HepG2 (cell line): ENCODE results near the gene SLC18A2. TPM values are rescaled to one million over a fixed set of nuclear protein-coding genes. Genes with fewer than 3 reads are reported as not detected.
A peak's percentile ranks its signal among the peaks of the same experiment; 100 is the strongest.

Experiments
- ATAC-seq: fragments of 200-7000 bp; cut with Tn5 transposase; 3 replicates; pipeline ENCODE4 v1.9.1; 2020; ENCODE audit warnings: mild to moderate bottlenecking, moderate library complexity
- BruUV-seq: library from RNA; stranded (reverse); fragments of 400-500 nt; replicated peaks from 2 replicates; lab custom pipeline; 2021; lab: Mats Ljungman, UMichigan
- CTCF ChIA-PET: fragments of 300-600 bp; formaldehyde crosslinking; extraction: SDS; loops from one replicate; lab custom pipeline; 2021; ENCODE audit warnings: low total read pairs, inconsistent platforms, low intra/inter-chr PET ratio; lab: Yijun Ruan, JAX
- POLR2A ChIA-PET: fragments of 350-600 bp; sonication (Branson Sonifier 250); formaldehyde crosslinking; loops from one replicate; lab custom pipeline; 2020; ENCODE audit warnings: antibody characterized with exemption, inconsistent platforms; lab: Yijun Ruan, JAX
- DNase-seq: peaks from one replicate; pipeline ENCODE4 v3.0.0-alpha.2; 2015; ENCODE audit warnings: low spot score
- FAIRE-seq: peaks from 3 replicates; lab custom pipeline; 2011; peaks lifted over from hg19 to GRCh38; lab: Jason Lieb, UNC
- H2AFZ ChIP-seq: one replicate; pipeline ENCODE4 v1.6.1; 2011; ENCODE audit warnings: low read length, inconsistent platforms
- H3K27ac ChIP-seq: fragments of 300-600 bp; 3 replicates; pipeline ENCODE4 v1.8.0; 2011; ENCODE audit warnings: mixed run types, mild to moderate bottlenecking, mixed read lengths, low read length, inconsistent platforms; ENCODE audit not compliant: insufficient read depth; ENCODE audit errors: extremely low read length
- H3K27me3 ChIP-seq, 2 experiments: fragments of 200-600 bp in 1 of 2; 2 replicates in 1 of 2; 3 replicates in 1 of 2; pipeline versions ENCODE4 v1.6.0 to v1.8.0; 2011; ENCODE audit warnings: low read length in 2 of 2, mild to moderate bottlenecking in 2 of 2, moderate library complexity in 2 of 2, inconsistent platforms in 1 of 2; ENCODE audit not compliant: insufficient read depth in 2 of 2, control insufficient read depth in 1 of 2
- H3K36me3 ChIP-seq, 2 experiments: fragments of 200-600 bp in 1 of 2; replicated peaks in 1 of 2; 2 replicates in 1 of 2; 3 replicates in 1 of 2; pipeline versions ENCODE4 v1.5.1 to v1.8.0; 2011; ENCODE audit warnings: low read length in 2 of 2, inconsistent platforms in 1 of 2; ENCODE audit not compliant: insufficient read depth in 2 of 2, control insufficient read depth in 1 of 2
- H3K4me1 ChIP-seq: 2 replicates; pipeline ENCODE4 v1.5.1; 2012; ENCODE audit warnings: low read length, inconsistent platforms; ENCODE audit not compliant: insufficient read depth
- H3K4me2 ChIP-seq: 2 replicates; pipeline ENCODE4 v1.6.0; 2011; ENCODE audit warnings: low read depth, low read length, inconsistent platforms
- H3K4me3 ChIP-seq, 3 experiments: fragments of 200-600 bp in 1 of 3; sonication (generic), shearing (Covaris generic) in 1 of 3; replicated peaks in 1 of 3; 2 replicates each; pipeline ENCODE4 v1.5.1; 2011 to 2016; ENCODE audit warnings: low read length in 3 of 3, inconsistent platforms in 2 of 3, low read depth in 2 of 3, mild to moderate bottlenecking in 2 of 3, control low read depth in 1 of 3, mixed read lengths in 1 of 3; ENCODE audit not compliant: insufficient read depth in 1 of 3
- H3K79me2 ChIP-seq: one replicate; pipeline ENCODE4 v1.6.1; 2011; ENCODE audit warnings: low read length, inconsistent platforms; ENCODE audit not compliant: insufficient read depth
- H3K9ac ChIP-seq: 2 replicates; pipeline ENCODE4 v1.6.0; 2011; ENCODE audit warnings: mild to moderate bottlenecking, low read depth, low read length, inconsistent platforms; ENCODE audit not compliant: insufficient read depth
- H3K9me3 ChIP-seq: 2 replicates; pipeline ENCODE4 v1.5.1; 2012; ENCODE audit warnings: mild to moderate bottlenecking, low read length
- H4K20me1 ChIP-seq: 2 replicates; pipeline ENCODE4 v1.6.0; 2011; ENCODE audit warnings: inconsistent platforms, mild to moderate bottlenecking, low read length, moderate library complexity; ENCODE audit not compliant: insufficient read depth
- GABPB1 ChIP-seq: IDR thresholded peaks from 2 replicates; pipeline ENCODE4 v1.6.1; 2016; ENCODE audit warnings: mild to moderate bottlenecking, missing genetic modification reagents, moderate library complexity, missing compliant biosample characterization
- HMGA1 ChIP-seq: sonication (generic); formaldehyde crosslinking; conservative IDR thresholded peaks from 2 replicates; pipeline ENCODE4 v1.4.0; 2020; ENCODE audit warnings: missing genetic modification reagents
- HNF4A ChIP-seq: sonication (generic); formaldehyde crosslinking; IDR thresholded peaks from 2 replicates; pipeline ENCODE4 v1.4.0; 2020; ENCODE audit warnings: missing genetic modification reagents
- POLR2AphosphoS5 ChIP-seq: IDR thresholded peaks from 2 replicates; pipeline ENCODE4 v1.6.1; 2012; ENCODE audit warnings: low read depth, low read length
- SALL2 ChIP-seq: sonication (generic); formaldehyde crosslinking; IDR thresholded peaks from 2 replicates; pipeline ENCODE4 v1.8.1; 2023; ENCODE audit warnings: mild to moderate bottlenecking, missing genetic modification reagents, inconsistent platforms
- SUZ12 ChIP-seq: fragments of 150-350 bp; IDR thresholded peaks from 2 replicates; pipeline ENCODE4 v1.6.1; 2014; ENCODE audit warnings: low read depth, low read length
- TCF12 ChIP-seq, 2 experiments: fragments of 450-650 bp in 1 of 2; sonication (generic) in 1 of 2; formaldehyde crosslinking in 1 of 2; IDR thresholded peaks; 2 replicates each; pipeline versions ENCODE4 v1.6.1 to v1.8.0; 2017 to 2022; ENCODE audit warnings: antibody characterized with exemption in 1 of 2, mild to moderate bottlenecking in 1 of 2, missing genetic modification reagents in 1 of 2, moderate library complexity in 1 of 2
- ZNF121 ChIP-seq: sonication (generic); formaldehyde crosslinking; IDR thresholded peaks from 2 replicates; pipeline ENCODE4 v1.5.0; 2020; ENCODE audit warnings: mild to moderate bottlenecking, missing genetic modification reagents
- ZNF292 ChIP-seq: sonication (generic); formaldehyde crosslinking; IDR thresholded peaks from 2 replicates; pipeline ENCODE4 v1.8.1; 2022; ENCODE audit warnings: mild to moderate bottlenecking, low read depth, missing genetic modification reagents, borderline replicate concordance
- ZNF691 ChIP-seq: sonication (generic); formaldehyde crosslinking; IDR thresholded peaks from 2 replicates; pipeline ENCODE4 v1.4.0; 2020; ENCODE audit warnings: missing genetic modification reagents, low read depth, mild to moderate bottlenecking, borderline replicate concordance
- ZNF839 ChIP-seq: sonication (generic); formaldehyde crosslinking; IDR thresholded peaks from 2 replicates; pipeline ENCODE4 v1.4.0; 2020; ENCODE audit warnings: missing genetic modification reagents, mild to moderate bottlenecking, borderline replicate concordance
- WGBS: methylation state at CpG from one replicate; pipeline ENCODE4 v1.1.6; 2017; ENCODE audit warnings: low lambda C conversion rate; 5-methylcytosine and 5-hydroxymethylcytosine counted together
- in situ Hi-C: cut with HindIII; loops from 2 replicates; pipeline ENCODE4 v1.10.0; 2017; ENCODE audit warnings: low pct_unique_long_range_greater_than_20kb; ENCODE audit not compliant: extremely low pct_ligation_motif_present
- intact Hi-C: fragments of 100-400 bp; cut with micrococcal nuclease; formaldehyde crosslinking; loops from one replicate; pipeline ENCODE4 v1.10.0; 2022; ENCODE audit not compliant: unreplicated experiment
- polyA plus RNA-seq, 8 experiments: library from polyadenylated mRNA; depleted of rRNA in 3 of 8; stranded (reverse) in 7 of 8; unstranded in 1 of 8; fragments of >200 nt; fragmentation: Illumina TruSeq in 4 of 8; extraction: Trizol in 4 of 8; gene quantifications; 2 replicates each; pipeline versions ENCODE4 v1.2.1 to v1.2.3, GENCODE V29; 2011 to 2016; ENCODE audit warnings: low read depth in 4 of 8, missing spikeins in 1 of 8, mixed read lengths in 1 of 8; ENCODE audit not compliant: insufficient read depth in 1 of 8
- total RNA-seq, 5 experiments: library from RNA; depleted of rRNA; stranded (reverse); fragments of >200 nt; fragmentation: Illumina TruSeq; extraction: Trizol; gene quantifications; 2 replicates each; pipeline ENCODE4 v1.2.3, GENCODE V29; 2016; ENCODE audit warnings: low read depth in 1 of 5
- TF ChIP-seq, protein P1 (sequence below): IDR thresholded peaks from 2 replicates; pipeline ENCODE4 v1.6.1; 2016; ENCODE audit warnings: mild to moderate bottlenecking
- TF ChIP-seq, protein P2 (sequence below): sonication (generic); formaldehyde crosslinking; IDR thresholded peaks from 2 replicates; pipeline ENCODE4 v1.5.0; 2020; ENCODE audit warnings: mild to moderate bottlenecking, missing genetic modification reagents

The SLC18A2 gene
- total and polyA plus RNA-seq, 2 of the 13 experiments (the other 11 are each of a cell fraction or from before 2014, with no cell fraction given), result not detected

DNA sequence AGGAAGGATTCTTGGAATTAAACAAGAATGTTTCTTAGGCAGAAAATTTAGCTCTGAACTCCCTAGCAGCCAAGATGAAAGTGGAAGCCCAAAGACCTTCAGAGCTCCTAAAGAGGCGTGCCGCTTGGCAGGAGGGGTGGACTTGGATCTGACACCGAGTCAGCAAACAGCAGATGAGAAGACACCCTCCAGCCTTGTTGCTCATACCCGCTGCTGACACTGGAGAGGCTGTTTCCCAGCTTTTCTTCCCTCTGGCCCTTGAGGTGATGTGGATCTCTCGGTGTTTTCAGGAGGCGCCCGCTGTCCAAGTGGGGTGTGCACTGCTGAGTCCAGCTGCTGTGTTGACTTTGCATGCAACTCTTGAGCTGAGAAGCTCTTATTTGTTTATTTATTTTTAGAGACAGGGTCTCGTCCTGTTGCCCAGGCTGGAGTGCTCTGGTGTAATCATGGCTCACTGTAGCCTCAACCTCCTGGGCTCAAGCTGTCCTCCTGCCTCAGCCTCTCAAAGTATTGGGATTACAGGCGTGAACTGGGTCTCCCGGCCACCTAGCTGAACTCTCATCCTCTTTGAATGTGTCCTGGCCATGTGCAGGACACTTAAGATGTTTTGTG is 21.5 kb downstream of the SLC18A2 start:
- POLR2A ChIA-PET, result no interaction called here
- Histone ChIP-seq H4K20me1 (no peaks in the 10 kb centered on the region), H3K9me3 (no peaks in the 10 kb centered on the region), H3K9ac (no peak overlapping the region), H3K4me3 (no peak overlapping the region), H3K27me3 (peaks cover 0 to 33% of the 10 kb centered on the region in 2 experiments; a peak in 2 of 5 replicates), H3K27ac (no peak overlapping the region), H3K79me2 (no peaks in the 10 kb centered on the region), H3K36me3 (no peaks in the 10 kb centered on the region), H3K4me1 (peaks cover 31% of the 10 kb centered on the region), H2AFZ (no peak overlapping the region), H3K4me2 (peak overlapping the region; percentile 61)
- 7% methylated on average over 2 of the region's 10 CpGs for WGBS
- FAIRE-seq, result peak; percentile 82
- ATAC-seq, result peak; percentile 93
- BruUV-seq, result no TSS peak
- in situ Hi-C loops, result no loop called here
- no peak for TF ChIP-seq TCF12 (IDR thresholded peaks at IDR 0.05)
- no peak for TF ChIP-seq TCF12 (CRISPR knock-in tag; IDR thresholded peaks at IDR 0.05)
- TF ChIP-seq, protein P1, sequence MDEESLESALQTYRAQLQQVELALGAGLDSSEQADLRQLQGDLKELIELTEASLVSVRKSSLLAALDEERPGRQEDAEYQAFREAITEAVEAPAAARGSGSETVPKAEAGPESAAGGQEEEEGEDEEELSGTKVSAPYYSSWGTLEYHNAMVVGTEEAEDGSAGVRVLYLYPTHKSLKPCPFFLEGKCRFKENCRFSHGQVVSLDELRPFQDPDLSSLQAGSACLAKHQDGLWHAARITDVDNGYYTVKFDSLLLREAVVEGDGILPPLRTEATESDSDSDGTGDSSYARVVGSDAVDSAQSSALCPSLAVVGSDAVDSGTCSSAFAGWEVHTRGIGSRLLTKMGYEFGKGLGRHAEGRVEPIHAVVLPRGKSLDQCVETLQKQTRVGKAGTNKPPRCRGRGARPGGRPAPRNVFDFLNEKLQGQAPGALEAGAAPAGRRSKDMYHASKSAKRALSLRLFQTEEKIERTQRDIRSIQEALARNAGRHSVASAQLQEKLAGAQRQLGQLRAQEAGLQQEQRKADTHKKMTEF (CRISPR knock-in tag), result no peak
- TF ChIP-seq ZNF839 (CRISPR knock-in tag), result no peak
- TF ChIP-seq ZNF292 (CRISPR knock-in tag), result peak; percentile 44; the same call in 1 of the 2 replicates
- peak; percentile 80 for TF ChIP-seq ZNF121 (CRISPR knock-in tag)
- TF ChIP-seq, protein P2, sequence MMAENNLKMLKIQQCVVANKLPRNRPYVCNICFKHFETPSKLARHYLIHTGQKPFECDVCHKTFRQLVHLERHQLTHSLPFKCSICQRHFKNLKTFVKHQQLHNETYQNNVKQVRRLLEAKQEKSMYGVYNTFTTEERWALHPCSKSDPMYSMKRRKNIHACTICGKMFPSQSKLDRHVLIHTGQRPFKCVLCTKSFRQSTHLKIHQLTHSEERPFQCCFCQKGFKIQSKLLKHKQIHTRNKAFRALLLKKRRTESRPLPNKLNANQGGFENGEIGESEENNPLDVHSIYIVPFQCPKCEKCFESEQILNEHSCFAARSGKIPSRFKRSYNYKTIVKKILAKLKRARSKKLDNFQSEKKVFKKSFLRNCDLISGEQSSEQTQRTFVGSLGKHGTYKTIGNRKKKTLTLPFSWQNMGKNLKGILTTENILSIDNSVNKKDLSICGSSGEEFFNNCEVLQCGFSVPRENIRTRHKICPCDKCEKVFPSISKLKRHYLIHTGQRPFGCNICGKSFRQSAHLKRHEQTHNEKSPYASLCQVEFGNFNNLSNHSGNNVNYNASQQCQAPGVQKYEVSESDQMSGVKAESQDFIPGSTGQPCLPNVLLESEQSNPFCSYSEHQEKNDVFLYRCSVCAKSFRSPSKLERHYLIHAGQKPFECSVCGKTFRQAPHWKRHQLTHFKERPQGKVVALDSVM (CRISPR knock-in tag), result peak; percentile 90
- no peak for TF ChIP-seq HMGA1
- TF ChIP-seq SALL2, result no peak
- no peak for TF ChIP-seq GABPB1 (CRISPR knock-in tag)
- TF ChIP-seq HNF4A (CRISPR knock-in tag), result 0 out of 2 replicates have a peak, but pooled peaks have one; percentile 11
- TF ChIP-seq ZNF691, result no peak
- no peak for TF ChIP-seq SUZ12
- no peak for TF ChIP-seq POLR2AphosphoS5
- CTCF ChIA-PET, result no interaction called here
- intact Hi-C loops, result no loop called here
- peak; percentile 12 for DNase-seq
